Muscle layer of duodenum (tissue), 2 donors: ENCODE measurements around the gene RYR1.

Source experiments
- H3K27ac ChIP-seq: one replicate; pipeline ENCODE4 v1.7.0; 2013; ENCODE audit warnings: mild to moderate bottlenecking, low read length
- H3K27me3 ChIP-seq: one replicate; pipeline ENCODE4 v1.7.0; 2013; ENCODE audit warnings: low read depth, mild to moderate bottlenecking, control low read depth, low read length
- H3K36me3 ChIP-seq, 2 donors: one replicate each; pipeline ENCODE4 v1.7.0; 2013; ENCODE audit warnings: low read length in 2 of 2, control low read depth in 1 of 2, mild to moderate bottlenecking in 1 of 2; ENCODE audit not compliant: insufficient read depth in 2 of 2, control insufficient read depth in 1 of 2
- H3K4me1 ChIP-seq, 2 donors: one replicate each; pipeline ENCODE4 v1.7.0; 2013; ENCODE audit warnings: low read length in 2 of 2, mild to moderate bottlenecking in 2 of 2, control low read depth in 1 of 2, moderate library complexity in 1 of 2; ENCODE audit not compliant: insufficient read depth in 2 of 2, control insufficient read depth in 1 of 2
- H3K4me3 ChIP-seq, 2 donors: one replicate each; pipeline ENCODE4 v1.7.0; 2013; ENCODE audit warnings: low read length in 2 of 2, low read depth in 1 of 2, mild to moderate bottlenecking in 1 of 2
- H3K9me3 ChIP-seq, 2 donors: one replicate each; pipeline ENCODE4 v1.7.0; 2013; ENCODE audit warnings: low read length in 2 of 2, control low read depth in 1 of 2, mild to moderate bottlenecking in 1 of 2; ENCODE audit not compliant: control insufficient read depth in 1 of 2
- donor health status: healthy.

RYR1 gene

DNA sequence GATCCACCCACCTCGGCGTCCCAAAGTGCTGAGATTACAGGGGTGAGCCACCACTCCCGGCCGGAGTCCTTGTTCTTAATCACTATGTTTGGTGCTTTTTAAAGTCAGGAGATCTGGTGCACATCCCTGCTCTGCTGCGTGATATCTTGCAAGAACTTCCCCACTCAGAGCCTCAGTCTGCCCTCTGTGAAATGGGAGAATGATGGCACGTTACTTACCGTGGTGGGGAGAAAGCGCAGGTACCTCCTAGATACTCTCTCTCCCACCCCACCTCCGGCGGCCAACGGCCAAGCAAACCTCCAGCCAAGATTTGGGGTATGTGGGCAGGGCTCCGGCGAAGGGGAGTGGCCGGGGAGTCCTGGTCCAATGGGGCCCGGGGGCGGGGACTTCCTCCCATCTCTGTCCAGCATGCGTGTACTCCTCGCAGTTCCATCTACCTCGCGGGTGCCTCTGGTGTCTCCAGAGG lies at the start of gene RYR1:
RYR1 (plus strand) TSS at position 424 of the 466 bp plus-strand sequence. CDS start 139 bp downstream, outside the sequence.
- no peaks in the 10 kb centered on the region for H3K9me3 ChIP-seq
- H3K27me3 ChIP-seq: peaks cover 14% of the 10 kb centered on the region
- no peak within 1 kb of the TSS for H3K27ac ChIP-seq
- peaks cover 0 to 5% of the 10 kb centered on the region in 2 donors for H3K4me1 ChIP-seq
- H3K4me3 ChIP-seq: peak within 1 kb of the TSS in 1 of 2 donors; percentile 18
- no peaks in the 10 kb centered on the region for H3K36me3 ChIP-seq

DNA sequence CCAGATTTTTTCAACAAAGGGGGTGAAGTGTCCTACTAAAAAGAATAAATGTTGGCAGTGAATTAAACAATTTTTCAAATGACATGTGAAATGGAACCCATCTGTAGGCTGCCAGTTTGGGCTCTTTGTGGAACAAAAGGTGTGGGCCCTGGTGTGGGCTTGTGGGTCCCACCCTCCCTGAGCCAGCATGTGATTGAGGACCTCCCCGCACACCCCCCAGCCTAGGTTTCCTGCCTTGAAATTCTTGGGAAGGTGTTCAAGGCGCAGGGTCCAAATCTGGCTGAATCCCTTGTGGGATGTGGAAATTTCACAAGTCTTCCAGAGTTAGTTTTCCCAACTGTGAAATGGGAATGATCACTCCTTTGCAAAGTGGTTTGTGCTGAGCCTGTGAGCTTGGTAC lies 49.7 kb upstream of the RYR1 start:
- Histone ChIP-seq H3K36me3 (peaks cover 36 to 63% of the 10 kb centered on the region in 2 donors), H3K4me1 (peaks cover 3 to 20% of the 10 kb centered on the region in 2 donors), H3K4me3 (no peak overlapping the region), H3K27me3 (peaks cover under 1% of the 10 kb centered on the region), H3K27ac (no peak overlapping the region), H3K9me3 (no peaks in the 10 kb centered on the region)

DNA sequence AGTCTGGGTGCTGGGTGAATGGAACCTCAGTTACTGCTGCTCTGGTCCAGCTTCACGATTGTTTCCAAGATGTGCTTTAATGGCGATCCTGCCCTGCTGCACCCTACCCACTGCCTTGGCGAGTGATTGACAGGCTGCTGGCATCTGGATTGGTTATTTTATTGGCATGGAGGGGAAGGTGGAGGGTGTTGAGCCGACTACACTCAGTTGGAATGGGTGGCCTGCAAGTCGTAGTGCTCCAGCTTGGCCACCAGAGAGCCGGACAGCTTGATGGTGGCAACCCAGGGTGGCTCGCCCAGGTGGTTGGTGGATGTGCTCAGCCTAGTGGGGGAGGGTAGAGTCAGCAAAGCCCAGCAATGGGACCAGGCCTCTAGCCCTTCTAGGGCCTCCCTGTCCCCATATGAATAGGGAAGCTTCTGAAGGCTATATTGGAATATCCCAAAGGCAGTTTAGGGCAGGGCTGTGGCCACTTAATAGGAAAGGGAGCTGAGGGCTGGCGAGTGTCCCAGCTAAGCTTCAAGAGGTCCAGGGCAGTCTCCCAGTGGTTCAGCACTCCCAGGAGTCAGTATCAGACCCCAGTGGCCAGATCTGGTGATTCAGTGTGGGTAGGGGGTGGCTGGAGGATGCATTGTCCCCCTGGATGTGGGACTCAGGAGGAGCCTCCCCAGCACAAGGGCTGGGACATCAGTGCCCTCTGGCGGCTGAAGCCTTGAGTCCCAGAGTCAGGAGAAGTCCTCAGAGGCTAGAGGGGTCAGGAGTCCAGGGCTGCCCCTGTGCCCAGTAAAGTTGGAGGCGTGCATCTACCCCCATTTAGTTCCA lies 49.1 kb upstream of the RYR1 start:
- no peak overlapping the region for H3K4me3 ChIP-seq
- H3K9me3 ChIP-seq: no peaks in the 10 kb centered on the region
- H3K4me1 ChIP-seq: peaks cover 3 to 27% of the 10 kb centered on the region in 2 donors
- H3K36me3 ChIP-seq: peaks cover 33 to 56% of the 10 kb centered on the region in 2 donors
- no peak overlapping the region for H3K27ac ChIP-seq
- H3K27me3 ChIP-seq: peaks cover 4% of the 10 kb centered on the region

DNA sequence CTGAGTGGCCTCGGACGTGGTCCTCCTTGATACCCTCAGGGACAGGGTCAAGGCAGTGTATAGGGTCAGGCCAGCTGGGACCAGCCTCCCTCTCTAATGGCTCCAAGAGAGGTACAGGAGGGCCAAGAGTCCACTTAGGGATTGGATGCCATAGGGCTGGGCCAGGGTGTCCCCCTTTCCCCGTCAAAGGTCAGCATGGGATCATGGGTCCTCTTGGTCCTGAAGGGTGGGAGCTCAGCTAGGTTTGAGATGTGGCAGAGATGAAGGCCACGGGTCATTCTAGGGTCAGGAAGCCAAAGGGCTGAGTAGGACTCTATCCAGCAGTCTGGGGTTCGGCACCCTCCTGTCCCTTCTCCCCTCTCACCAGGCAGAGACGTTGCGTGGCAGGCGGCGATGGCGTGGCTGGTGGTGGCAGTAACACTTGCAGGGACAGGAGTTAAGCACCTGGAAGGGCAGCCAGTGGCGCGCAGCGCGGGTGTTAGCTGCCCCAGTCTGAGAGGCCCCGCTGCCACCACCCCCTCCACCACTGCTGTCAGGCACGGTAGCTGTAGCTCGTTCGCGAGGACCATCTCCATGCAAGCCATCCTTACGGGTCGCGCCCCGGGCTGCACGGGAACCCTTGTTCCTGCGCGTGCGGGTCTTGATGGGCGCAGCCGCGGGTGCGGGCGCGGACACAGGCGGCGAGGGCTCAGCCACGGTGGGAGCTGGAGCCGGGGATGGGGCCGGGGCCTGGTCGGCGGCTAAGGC lies 48.3 kb upstream of the RYR1 start:
- Histone ChIP-seq H3K4me3 (no peak overlapping the region), H3K27ac (no peak overlapping the region), H3K9me3 (no peaks in the 10 kb centered on the region), H3K27me3 (peaks cover 4% of the 10 kb centered on the region), H3K4me1 (peaks cover 3 to 28% of the 10 kb centered on the region in 2 donors), H3K36me3 (peaks cover 30 to 50% of the 10 kb centered on the region in 2 donors)

DNA sequence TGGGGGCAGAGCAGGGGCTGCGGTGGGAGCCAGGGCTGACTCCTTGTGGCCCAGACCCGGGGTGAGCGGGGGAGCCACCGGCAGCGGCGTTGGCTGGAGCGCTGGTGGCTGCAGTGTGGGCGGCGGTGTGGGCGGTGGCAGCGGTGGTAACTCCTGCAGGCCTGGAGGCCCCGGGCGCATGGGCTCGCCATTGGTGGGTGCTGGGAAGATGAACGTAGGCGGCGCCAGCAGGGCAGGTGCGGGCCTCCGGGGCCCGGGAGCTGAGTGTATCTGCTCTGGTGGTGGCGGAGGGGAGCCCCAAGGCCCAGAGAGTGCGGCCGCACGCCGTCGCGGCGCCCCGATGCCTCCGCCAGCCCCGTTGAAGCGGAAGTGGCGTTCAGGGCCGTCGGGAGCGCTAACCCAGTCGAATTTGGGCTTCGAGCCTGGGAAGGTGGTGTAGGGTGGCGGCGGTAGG lies 47.7 kb upstream of the RYR1 start:
- H3K9me3 ChIP-seq: no peaks in the 10 kb centered on the region
- H3K4me1 ChIP-seq: peaks cover 3 to 28% of the 10 kb centered on the region in 2 donors

DNA sequence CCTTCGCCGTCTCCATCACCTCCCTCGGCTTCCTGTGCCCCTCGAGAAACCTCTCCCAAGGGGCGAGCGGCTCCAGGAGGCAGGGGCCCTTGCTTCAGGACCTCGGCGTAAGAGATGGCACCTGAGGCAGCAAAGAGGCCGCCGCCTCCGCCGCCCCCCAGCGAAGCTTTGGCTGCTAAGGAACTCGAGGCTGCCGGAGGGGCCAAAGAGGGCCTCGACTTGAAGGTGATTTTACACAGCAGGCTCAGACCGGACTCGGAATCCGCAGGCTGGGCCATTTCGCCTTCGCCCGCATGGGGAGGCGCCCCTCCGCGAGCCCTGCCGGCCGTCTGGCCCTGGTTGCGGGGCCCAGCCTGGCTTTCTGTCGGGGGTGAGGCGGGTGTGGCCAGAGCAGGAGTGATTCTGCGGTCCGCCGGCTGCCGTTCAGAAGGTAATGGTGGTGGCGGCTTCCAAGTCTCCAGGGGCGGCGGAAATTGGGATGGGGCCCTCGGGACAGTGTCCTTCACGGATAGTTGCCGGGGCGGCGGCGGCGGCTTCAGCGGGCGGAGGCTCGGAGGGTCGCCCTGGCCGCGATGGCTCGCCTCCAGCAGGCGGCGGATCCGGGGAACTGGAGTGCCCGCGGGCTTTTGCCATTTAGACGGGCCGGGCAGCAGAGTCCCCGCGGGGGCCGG lies 47.1 kb upstream of the RYR1 start:
- H3K36me3 ChIP-seq: peaks cover 23 to 38% of the 10 kb centered on the region in 2 donors
- no peaks in the 10 kb centered on the region for H3K9me3 ChIP-seq
- no peak overlapping the region for H3K4me3 ChIP-seq
- peaks cover 4% of the 10 kb centered on the region for H3K27me3 ChIP-seq
- H3K4me1 ChIP-seq: peaks cover 3 to 28% of the 10 kb centered on the region in 2 donors
- no peak overlapping the region for H3K27ac ChIP-seq

More for the DNA sequence above, 47.7 kb upstream of the RYR1 start:
- H3K27ac ChIP-seq: no peak overlapping the region
- peaks cover 4% of the 10 kb centered on the region for H3K27me3 ChIP-seq
- no peak overlapping the region for H3K4me3 ChIP-seq
- H3K36me3 ChIP-seq: peaks cover 29 to 44% of the 10 kb centered on the region in 2 donors

DNA sequence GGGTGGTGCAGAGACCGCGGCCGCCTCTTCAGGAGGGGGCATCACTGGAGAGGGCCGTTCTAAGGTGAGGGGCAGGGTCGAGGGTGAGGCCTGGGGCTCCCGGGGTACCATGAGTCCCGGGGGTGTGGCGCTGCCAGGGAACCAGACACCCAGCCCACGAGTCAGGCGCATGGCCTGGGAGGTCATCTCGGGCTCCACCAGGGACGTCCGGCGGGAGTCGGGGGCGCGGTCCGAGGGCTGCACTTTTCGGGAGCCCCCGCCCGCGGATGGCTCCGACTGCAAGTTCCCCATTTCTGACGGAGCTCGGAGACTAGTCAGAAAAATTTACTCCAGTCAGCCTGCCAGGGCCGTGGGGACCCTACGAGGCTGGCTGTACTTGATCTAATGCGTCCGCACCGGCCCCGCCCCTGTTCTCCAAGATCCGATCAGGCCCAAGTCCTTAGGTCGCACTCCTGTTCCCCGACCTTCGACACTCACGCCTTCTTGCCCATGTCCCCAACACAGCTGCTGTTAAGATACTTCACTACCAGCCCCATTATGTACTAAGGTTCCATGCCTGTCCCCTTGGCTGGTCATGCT lies 46.4 kb upstream of the RYR1 start:
- peaks cover 17 to 31% of the 10 kb centered on the region in 2 donors for H3K36me3 ChIP-seq
- no peak overlapping the region for H3K27ac ChIP-seq
- H3K27me3 ChIP-seq: peaks cover 4% of the 10 kb centered on the region

DNA sequence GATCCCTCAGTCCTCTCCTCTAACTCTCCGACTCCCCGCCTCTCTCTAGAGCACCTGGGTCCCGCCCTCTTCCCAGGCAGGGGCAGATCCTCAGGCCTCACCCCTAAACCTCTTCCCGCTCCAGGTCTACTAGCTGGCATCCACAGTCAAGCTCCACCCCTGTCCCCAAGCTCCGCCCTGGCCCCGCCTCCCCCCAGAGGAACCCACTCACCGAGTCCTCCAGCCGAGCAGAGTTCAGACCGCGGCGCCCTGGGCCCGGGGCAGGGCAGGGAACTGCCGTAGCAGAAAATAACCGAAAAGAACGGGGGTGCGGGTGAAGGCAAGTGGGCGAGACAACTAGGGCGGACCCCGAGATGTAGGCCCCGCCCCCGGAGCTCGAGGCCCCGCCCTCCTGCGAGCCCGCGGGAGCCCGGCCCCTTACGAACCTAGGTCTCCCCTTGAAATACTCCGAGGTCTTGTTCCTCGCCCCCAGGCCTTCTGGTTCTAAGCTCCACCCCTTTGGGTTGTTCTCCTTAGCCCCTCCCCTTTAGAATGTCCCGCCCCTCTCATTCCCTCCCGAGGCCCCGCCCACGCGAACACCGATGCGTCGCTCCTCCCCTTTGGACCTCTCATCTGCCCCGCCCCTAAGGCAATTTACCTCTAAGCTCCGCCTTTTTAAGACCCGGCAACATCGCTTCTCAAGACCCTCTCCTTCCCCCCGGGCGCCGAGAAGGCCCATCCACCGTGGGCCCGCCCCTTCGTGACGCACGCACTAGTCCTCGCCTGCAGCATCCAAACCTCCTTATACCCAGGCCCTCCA lies 45.7 kb upstream of the RYR1 start, which contains the start of gene GGN:
GGN (minus strand) TSS at position 485 of the 799 bp plus-strand sequence. CDS start 773 bp downstream, outside the sequence.
- Histone ChIP-seq H3K4me3 (peak within 1 kb of the TSS; percentile 60 to 71), H3K9me3 (no peaks in the 10 kb centered on the region), H3K4me1 (peaks cover 3 to 28% of the 10 kb centered on the region in 2 donors), H3K27ac (no peak within 1 kb of the TSS), H3K36me3 (peaks cover 12 to 25% of the 10 kb centered on the region in 2 donors), H3K27me3 (peaks cover 4% of the 10 kb centered on the region)

More for the DNA sequence above, 46.4 kb upstream of the RYR1 start:
- H3K9me3 ChIP-seq: no peaks in the 10 kb centered on the region
- peak overlapping the region; percentile 60 to 71 for H3K4me3 ChIP-seq
- H3K4me1 ChIP-seq: peaks cover 3 to 28% of the 10 kb centered on the region in 2 donors

DNA sequence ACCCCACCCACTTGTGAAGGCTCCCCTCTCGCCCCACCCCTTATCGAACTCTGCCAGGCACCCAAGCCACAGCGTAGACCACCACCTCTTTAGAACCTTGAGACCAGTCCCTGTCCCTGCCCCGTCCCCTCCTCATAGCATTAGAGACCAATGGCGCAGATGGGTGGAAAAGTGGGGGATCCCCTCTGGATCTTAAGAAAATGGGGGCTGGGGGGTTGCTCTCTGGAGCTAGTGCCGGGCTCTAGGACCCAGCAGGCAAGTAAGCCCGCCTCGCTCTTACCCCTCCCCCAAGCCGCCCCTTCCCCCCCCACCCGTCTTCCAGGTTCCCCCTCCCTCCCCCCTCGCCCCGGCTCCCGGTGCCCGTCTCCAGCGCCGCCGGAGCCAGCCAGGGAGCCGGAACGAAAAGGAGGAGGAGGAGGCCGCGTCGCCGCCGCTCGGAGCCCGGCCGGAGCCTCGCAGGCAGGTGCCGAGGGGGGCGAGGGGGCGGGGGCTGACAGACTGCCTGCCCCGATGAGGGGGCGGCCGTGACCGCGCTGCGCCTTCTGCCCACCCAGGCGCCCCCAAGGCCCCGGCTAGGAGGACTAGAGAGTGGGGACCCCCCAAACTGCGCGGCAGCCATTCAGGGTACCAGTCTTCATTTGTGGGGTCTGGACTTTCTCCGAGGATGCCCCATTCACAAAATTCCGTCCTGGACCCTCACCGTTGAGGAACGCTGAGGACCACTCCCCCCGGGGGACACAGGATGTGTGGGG lies 45.0 kb upstream of the RYR1 start, which contains the start of gene SPRED3:
SPRED3 (plus strand) TSS at position 349 of the 752 bp plus-strand sequence. CDS start 1,606 bp downstream, outside the sequence.
- Histone ChIP-seq H3K27me3 (peaks cover 4% of the 10 kb centered on the region), H3K27ac (peak within 1 kb of the TSS; percentile 8)

More for the DNA sequence above, 45.0 kb upstream of the RYR1 start, which contains the start of gene SPRED3:
- Histone ChIP-seq H3K36me3 (peaks cover 8 to 17% of the 10 kb centered on the region in 2 donors), H3K4me3 (peak within 1 kb of the TSS; percentile 60 to 71), H3K4me1 (peaks cover 3 to 28% of the 10 kb centered on the region in 2 donors), H3K9me3 (no peaks in the 10 kb centered on the region)
